Neural cell (in vitro differentiated cells): ENCODE data around the gene DNAJB14. TPM values are rescaled to one million over a fixed set of nuclear protein-coding genes. Genes with fewer than 3 reads are reported as not detected.

Experiments used
- H2AFZ ChIP-seq: fragments of 200-600, 300-800 bp; sonication (generic), shearing (Covaris generic); 2 replicates; pipeline ENCODE4 v1.6.0; 2014; ENCODE audit warnings: low read depth, mild to moderate bottlenecking, antibody characterized with exemption, low read length, moderate library complexity
- H3F3A ChIP-seq: fragments of 200-600 bp; shearing (Covaris generic); 2 replicates; pipeline ENCODE4 v1.6.1; 2016; ENCODE audit warnings: mild to moderate bottlenecking, moderate library complexity, mixed read lengths, antibody characterized with exemption, low read length; ENCODE audit not compliant: insufficient read depth, poor library complexity, severe bottlenecking
- H3K27ac ChIP-seq: fragments of 200-600, 300-800 bp; sonication (generic), shearing (Covaris generic); 2 replicates; pipeline ENCODE4 v1.5.1; 2014; ENCODE audit warnings: mild to moderate bottlenecking, low read length, moderate library complexity
- H3K27me3 ChIP-seq: fragments of 300-800, 200-600 bp; sonication (generic), shearing (Covaris generic); 2 replicates; pipeline ENCODE4 v1.6.0; 2014; ENCODE audit warnings: mild to moderate bottlenecking, low read depth, low read length, moderate library complexity; ENCODE audit not compliant: insufficient read depth
- H3K36me3 ChIP-seq: fragments of 300-800, 200-600 bp; sonication (generic), shearing (Covaris generic); 2 replicates; pipeline ENCODE4 v1.5.1; 2014; ENCODE audit warnings: mild to moderate bottlenecking, antibody characterized with exemption, low read length, moderate library complexity; ENCODE audit not compliant: insufficient read depth
- H3K4me2 ChIP-seq: fragments of 300-800, 200-600 bp; sonication (generic), shearing (Covaris generic); 2 replicates; pipeline ENCODE4 v1.6.0; 2014; ENCODE audit warnings: mild to moderate bottlenecking, low read length
- H3K4me3 ChIP-seq: fragments of 300-800, 200-600 bp; sonication (generic), shearing (Covaris generic); 2 replicates; pipeline ENCODE4 v1.5.1; 2014; ENCODE audit warnings: mild to moderate bottlenecking, low read length, moderate library complexity
- H3K79me2 ChIP-seq: fragments of 200-600 bp; shearing (Covaris generic); replicated peaks from 2 replicates; pipeline ENCODE4 v1.6.0; 2014; ENCODE audit warnings: mild to moderate bottlenecking, low read length, moderate library complexity; ENCODE audit not compliant: insufficient read depth
- H3K9ac ChIP-seq: fragments of 300-800, 200-600 bp; sonication (generic), shearing (Covaris generic); 2 replicates; pipeline ENCODE4 v1.6.1; 2016; ENCODE audit warnings: mild to moderate bottlenecking, low read length, mixed read lengths
- H3K9me2 ChIP-seq: fragments of 200-600 bp; shearing (Covaris generic); 2 replicates; pipeline ENCODE4 v1.6.1; 2016; ENCODE audit warnings: mild to moderate bottlenecking, low read length, mixed read lengths; ENCODE audit not compliant: insufficient read depth
- H3K9me3 ChIP-seq: fragments of 200-600, 300-800 bp; sonication (generic), shearing (Covaris generic); 2 replicates; pipeline ENCODE4 v1.6.1; 2016; ENCODE audit warnings: mild to moderate bottlenecking, mixed run types, low read length, moderate library complexity, mixed read lengths
- H4K20me1 ChIP-seq: fragments of 200-600 bp; shearing (Covaris generic); 2 replicates; pipeline ENCODE4 v1.6.1; 2016; ENCODE audit warnings: mild to moderate bottlenecking, mixed run types; ENCODE audit not compliant: insufficient read depth
- CTCF ChIP-seq: fragments of 450-650 bp; IDR thresholded peaks from 2 replicates; pipeline ENCODE4 v1.5.1; 2014; ENCODE audit warnings: antibody characterized with exemption, mild to moderate bottlenecking, moderate library complexity; ENCODE audit not compliant: poor library complexity, severe bottlenecking
- EP300 ChIP-seq: fragments of 450-650 bp; conservative IDR thresholded peaks from 2 replicates; pipeline ENCODE4 v1.6.1; 2014; ENCODE audit warnings: antibody characterized with exemption, mild to moderate bottlenecking, moderate library complexity; ENCODE audit not compliant: poor library complexity, severe bottlenecking
- EZH2 ChIP-seq: fragments of 200-600, 300-800 bp; shearing (Covaris generic), sonication (generic); IDR thresholded peaks from 2 replicates; pipeline ENCODE4 v1.6.1; 2014; ENCODE audit warnings: antibody characterized with exemption, low read length, borderline replicate concordance, mild to moderate bottlenecking; ENCODE audit not compliant: insufficient read depth, poor library complexity, severe bottlenecking
- MXI1 ChIP-seq: fragments of 450-650 bp; conservative IDR thresholded peaks from 2 replicates; pipeline ENCODE4 v1.6.1; 2014; ENCODE audit warnings: antibody characterized with exemption, mild to moderate bottlenecking; ENCODE audit not compliant: poor library complexity, severe bottlenecking
- POLR2AphosphoS5 ChIP-seq: IDR thresholded peaks from 2 replicates; pipeline ENCODE4 v1.6.1; 2012
- RAD21 ChIP-seq: fragments of 450-650 bp; conservative IDR thresholded peaks from 2 replicates; pipeline ENCODE4 v1.6.1; 2014; ENCODE audit warnings: antibody characterized with exemption, mild to moderate bottlenecking, moderate library complexity
- REST ChIP-seq: IDR thresholded peaks from 2 replicates; pipeline ENCODE4 v1.6.1; 2012; ENCODE audit warnings: borderline replicate concordance
- SMC3 ChIP-seq: fragments of 450-650 bp; conservative IDR thresholded peaks from 2 replicates; pipeline ENCODE4 v1.6.1; 2014; ENCODE audit warnings: antibody characterized with exemption, mild to moderate bottlenecking, moderate library complexity; ENCODE audit not compliant: poor library complexity
- TAF1 ChIP-seq: IDR thresholded peaks from 2 replicates; pipeline ENCODE4 v1.6.1; 2012; ENCODE audit warnings: low read depth
- polyA plus RNA-seq: library from polyadenylated mRNA; depleted of rRNA; stranded (reverse); fragments of >200 nt; gene quantifications from 2 replicates; pipeline ENCODE4 v1.2.3, GENCODE V29; 2014

The DNAJB14 gene
- polyA plus RNA-seq, 1 donor from 2014 or later, result 41.3 TPM

GRCh38 chr4:99894161-99894997 is 52.0 kb downstream of the DNAJB14 start, which contains the start of gene LAMTOR3:
Gene LAMTOR3 (minus strand): TSS chr4:99894427. CDS start chr4:99893963, 464 bp downstream.
- H3F3A ChIP-seq, result no peaks in the 10 kb centered on the region
- H3K27me3 ChIP-seq, result no peaks in the 10 kb centered on the region
- peak within 1 kb of the TSS; percentile 84 for H3K4me3 ChIP-seq
- H2AFZ ChIP-seq, result peak within 1 kb of the TSS; percentile 70
- H3K9ac ChIP-seq, result peak within 1 kb of the TSS; percentile 83
- H3K9me2 ChIP-seq, result no peaks in the 10 kb centered on the region
- peaks cover 43% of the 10 kb centered on the region for H3K79me2 ChIP-seq
- H3K36me3 ChIP-seq, result no peaks in the 10 kb centered on the region
- TF ChIP-seq CTCF (no peak), TAF1 (no peak), SMC3 (no peak), RAD21 (no peak), POLR2AphosphoS5 (peak; percentile 87), EP300 (peak; percentile 63), REST (peak; percentile 34), MXI1 (peak; percentile 66), EZH2 (no peak)
- peak within 1 kb of the TSS; percentile 83 for H3K27ac ChIP-seq
- H3K9me3 ChIP-seq, result no peaks in the 10 kb centered on the region
- peak within 1 kb of the TSS; percentile 99 for H3K4me2 ChIP-seq
- no peaks in the 10 kb centered on the region for H4K20me1 ChIP-seq

GRCh38 chr4:99893839-99894160 is 52.6 kb downstream of the DNAJB14 start:
- H2AFZ ChIP-seq, result peak overlapping the region; percentile 70
- no peaks in the 10 kb centered on the region for H3K36me3 ChIP-seq
- peak overlapping the region; percentile 83 for H3K9ac ChIP-seq
- no peaks in the 10 kb centered on the region for H3K27me3 ChIP-seq
- H3F3A ChIP-seq, result no peaks in the 10 kb centered on the region
- no peaks in the 10 kb centered on the region for H3K9me3 ChIP-seq
- H3K9me2 ChIP-seq, result no peaks in the 10 kb centered on the region
- H3K79me2 ChIP-seq, result peaks cover 48% of the 10 kb centered on the region
- no peaks in the 10 kb centered on the region for H4K20me1 ChIP-seq
- TF ChIP-seq MXI1 (no peak), REST (no peak), SMC3 (no peak), CTCF (no peak), RAD21 (no peak), POLR2AphosphoS5 (no peak)
- H3K4me2 ChIP-seq, result peak overlapping the region; percentile 99
- peak overlapping the region; percentile 84 for H3K4me3 ChIP-seq
- peak overlapping the region; percentile 83 for H3K27ac ChIP-seq
